ENCODE results near the gene SYCE3. TPM values are rescaled to one million over a fixed set of nuclear protein-coding genes. Genes with fewer than 3 reads are reported as not detected.
"Not testable (repeated sequence)": the region's sequence is repeated elsewhere in the genome, so short reads cannot be mapped to it uniquely, and the experiment has no call there.

SYCE3 gene
- total RNA-seq, 2 experiments from 2014 or later = 0.87 to 1.0 TPM

DNA sequence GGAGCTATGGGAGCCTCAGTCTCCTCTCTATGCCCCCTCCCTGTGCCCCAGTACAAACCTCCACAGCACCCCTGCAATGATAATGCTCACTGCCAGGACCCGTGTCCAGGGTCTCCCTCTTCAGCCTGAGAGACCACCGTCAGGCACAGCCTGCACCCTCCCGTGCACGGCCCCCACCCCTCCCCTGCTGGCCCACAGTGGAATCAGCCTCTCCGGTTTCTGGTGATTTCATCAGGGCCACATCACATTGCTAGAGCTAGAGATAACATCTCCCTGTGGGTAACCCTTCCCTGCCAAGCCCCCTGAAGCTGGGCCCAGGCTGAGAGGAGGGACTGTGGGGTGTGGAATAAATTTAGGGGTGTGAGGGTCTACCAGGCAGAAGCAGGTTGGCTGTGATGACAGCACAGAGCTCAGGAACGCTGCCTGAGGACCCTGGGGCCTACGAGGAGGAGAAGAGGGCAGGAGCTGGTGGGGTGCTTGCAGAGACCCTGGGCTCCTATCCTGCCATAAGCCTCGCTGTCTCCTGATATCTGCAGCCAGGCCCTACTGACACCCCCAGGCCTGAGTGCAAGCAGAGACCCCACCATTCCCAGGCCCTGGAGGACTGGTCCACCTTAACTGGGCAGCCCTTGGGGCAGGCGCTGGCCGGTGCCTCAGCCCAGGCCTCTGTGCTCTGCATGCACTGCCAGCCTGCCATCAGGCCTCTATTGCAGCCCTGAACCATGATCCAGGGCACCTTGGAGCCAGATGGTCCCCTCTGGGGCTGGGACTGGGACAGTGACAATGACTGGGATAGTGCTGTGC lies 17.0 kb downstream of the SYCE3 start, which contains the start of gene KLHDC7B:
Gene KLHDC7B (plus strand): TSS at position 378 of the 804 bp plus-strand sequence. CDS start 345 bp downstream, at position 723.
- peak within 1 kb of the TSS; percentile 46 for H3K4me3 Mint-ChIP-seq

GRCh38 chr22:50544746-50545253 lies 17.9 kb downstream of the SYCE3 start:
- Mint-ChIP-seq H3K27me3 (no peaks in the 10 kb centered on the region), H3K9me3 (peaks cover 2% of the 10 kb centered on the region), H3K4me3 (peak overlapping the region; percentile 59), H3K4me1 (ENCODE audit: low read depth) (peaks cover 53% of the 10 kb centered on the region), H3K27ac (peak overlapping the region; percentile 76), H3K36me3 (peaks cover 4% of the 10 kb centered on the region)
- DNase-seq = peak; percentile 56
- intact Hi-C loops (cut with micrococcal nuclease) = loop anchor here (1.0 to 2.0 kb wide), 2 partner anchors 14 to 18 kb away; partner anchors contain the start of genes SYCE3 and TYMP
- ChIA-PET CTCF (interaction anchor here (0.8 to 4.9 kb wide), 8 partner anchors 9 to 147 kb away, joined by 3 to 46 read pairs (median 6); partner anchors contain the start of genes SCO2, SYCE3 and TYMP), POLR2A (interaction anchor here (0.8 to 7.5 kb wide), 4 partner anchors 12 to 72 kb away, joined by 3 to 71 read pairs (median 6); partner anchors contain the start of genes SCO2 and TYMP)

More for the DNA sequence above, 17.0 kb downstream of the SYCE3 start, which contains the start of gene KLHDC7B:
- ChIA-PET CTCF (interaction anchor here (0.8 to 4.9 kb wide), 7 partner anchors 10 to 75 kb away, joined by 3 to 46 read pairs (median 7); partner anchors contain the start of genes SCO2, SYCE3 and TYMP), POLR2A (interaction anchor here (2.2 to 7.5 kb wide), 2 partner anchors 13 to 19 kb away, joined by 9 to 71 read pairs; partner anchors contain the start of genes SCO2 and TYMP)
- DNase-seq = peak; percentile 66
- H3K9me3 Mint-ChIP-seq = peaks cover 2% of the 10 kb centered on the region
- intact Hi-C loops (cut with micrococcal nuclease) = loop anchor here (2.0 kb wide), 1 partner anchor 15 kb away; the partner anchor contains the start of gene TYMP
- peak within 1 kb of the TSS; percentile 76 for H3K27ac Mint-ChIP-seq
- no peaks in the 10 kb centered on the region for H3K27me3 Mint-ChIP-seq
- H3K4me1 Mint-ChIP-seq (ENCODE audit: low read depth) = peaks cover 55% of the 10 kb centered on the region
- peaks cover 6% of the 10 kb centered on the region for H3K36me3 Mint-ChIP-seq

- H3K4me3 Mint-ChIP-seq = peak overlapping the region; percentile 59
- H3K27ac Mint-ChIP-seq = peak overlapping the region; percentile 76
- no peaks in the 10 kb centered on the region for H3K27me3 Mint-ChIP-seq
- POLR2A ChIA-PET = interaction anchor here (0.8 to 7.5 kb wide), 4 partner anchors 12 to 71 kb away, joined by 3 to 71 read pairs (median 6); partner anchors contain the start of genes SCO2 and TYMP
- CTCF ChIA-PET = interaction anchor here (0.9 to 4.9 kb wide), 7 partner anchors 8 to 148 kb away, joined by 3 to 46 read pairs (median 5); partner anchors contain the start of gene SYCE3
- H3K36me3 Mint-ChIP-seq = peaks cover 4% of the 10 kb centered on the region
- DNase-seq = peak; percentile 92
- peaks cover 2% of the 10 kb centered on the region for H3K9me3 Mint-ChIP-seq
- intact Hi-C loops (cut with micrococcal nuclease) = loop anchor here (1.0 to 2.0 kb wide), 2 partner anchors 13 to 18 kb away; partner anchors contain the start of genes SYCE3 and TYMP
- peaks cover 57% of the 10 kb centered on the region for H3K4me1 Mint-ChIP-seq (ENCODE audit: low read depth)
Measured at GRCh38 chr22:50544078-50544745, 18.5 kb downstream of the SYCE3 start.

DNA sequence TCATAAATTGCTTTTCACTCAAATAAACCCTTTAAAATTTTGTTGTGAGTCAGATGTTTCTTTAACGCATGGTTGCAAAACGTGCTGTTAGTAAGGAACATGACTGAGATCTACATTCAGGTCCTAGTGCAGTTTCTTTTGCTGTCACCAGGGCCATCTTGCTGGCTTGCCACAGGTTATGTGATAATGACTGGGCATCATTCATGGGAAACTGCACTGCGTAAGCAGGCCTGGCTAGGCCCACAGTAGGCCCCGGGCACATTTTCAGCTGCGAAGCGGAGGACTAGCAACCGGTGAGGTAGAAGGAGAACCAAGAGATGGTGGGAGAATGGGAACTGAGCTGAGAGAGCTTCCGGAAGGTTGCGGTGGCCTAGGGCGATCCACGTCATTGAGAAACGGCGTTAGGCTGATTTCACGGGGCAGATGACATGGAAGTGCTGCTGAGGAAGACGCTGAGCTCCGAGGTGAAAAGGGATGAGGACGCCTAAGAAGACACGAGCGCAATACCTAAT lies 20.2 kb downstream of the SYCE3 start:
- DNase-seq = peak; percentile 79
- ChIA-PET POLR2A (interaction anchor here (4.8 to 9.9 kb wide), 2 partner anchors 11 to 15 kb away, joined by 29 to 139 read pairs; partner anchors contain the start of genes SCO2 and TYMP), CTCF (interaction anchor here (1.2 to 7.5 kb wide), 3 partner anchors 16 to 78 kb away, joined by 4 to 88 read pairs (median 4); partner anchors contain the start of genes SCO2 and SYCE3)
- H3K9me3 Mint-ChIP-seq = peaks cover 2% of the 10 kb centered on the region
- H3K4me1 Mint-ChIP-seq (ENCODE audit: low read depth) = peaks cover 68% of the 10 kb centered on the region
- peaks cover 4% of the 10 kb centered on the region for H3K36me3 Mint-ChIP-seq
- peak overlapping the region; percentile 95 for H3K27ac Mint-ChIP-seq
- intact Hi-C loops (cut with micrococcal nuclease) = no loop called here
- peak overlapping the region; percentile 27 for H3K4me3 Mint-ChIP-seq
- no peaks in the 10 kb centered on the region for H3K27me3 Mint-ChIP-seq

DNA sequence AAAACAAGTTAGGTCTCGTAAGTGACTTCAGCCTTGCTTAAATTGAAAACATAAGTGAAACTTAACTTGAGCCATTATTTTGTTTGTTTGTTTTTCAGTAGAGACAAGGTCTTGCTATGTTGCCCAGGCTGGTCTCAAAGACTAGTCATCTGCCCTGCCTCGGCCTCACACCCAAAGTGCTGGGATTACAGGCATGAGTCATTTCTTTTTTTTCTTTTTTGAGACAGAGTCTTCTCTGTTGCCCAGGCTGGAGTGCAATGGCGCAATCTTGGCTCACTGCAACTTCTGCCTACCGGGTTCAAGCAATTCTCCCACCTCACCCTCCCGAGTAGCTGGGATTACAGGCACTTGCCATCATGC lies 21.1 kb downstream of the SYCE3 start:
- H3K36me3 Mint-ChIP-seq; H3K9me3 Mint-ChIP-seq; H3K27me3 Mint-ChIP-seq; intact Hi-C loops (cut with micrococcal nuclease): not testable (repeated sequence)
- Mint-ChIP-seq H3K4me3 (peak overlapping the region; percentile 36), H3K4me1 (ENCODE audit: low read depth) (peaks cover 73% of the 10 kb centered on the region), H3K27ac (peak overlapping the region; percentile 95)
- CTCF ChIA-PET = interaction anchor here (1.8 to 7.5 kb wide), 3 partner anchors 15 to 33 kb away, joined by 3 to 88 read pairs (median 23); partner anchors contain the start of genes LMF2, NCAPH2, SCO2 and SYCE3
- POLR2A ChIA-PET = interaction anchor here (4.8 to 9.9 kb wide), 2 partner anchors 10 to 15 kb away, joined by 29 to 139 read pairs; partner anchors contain the start of genes SCO2 and TYMP
- peak; percentile 78 for DNase-seq

DNA sequence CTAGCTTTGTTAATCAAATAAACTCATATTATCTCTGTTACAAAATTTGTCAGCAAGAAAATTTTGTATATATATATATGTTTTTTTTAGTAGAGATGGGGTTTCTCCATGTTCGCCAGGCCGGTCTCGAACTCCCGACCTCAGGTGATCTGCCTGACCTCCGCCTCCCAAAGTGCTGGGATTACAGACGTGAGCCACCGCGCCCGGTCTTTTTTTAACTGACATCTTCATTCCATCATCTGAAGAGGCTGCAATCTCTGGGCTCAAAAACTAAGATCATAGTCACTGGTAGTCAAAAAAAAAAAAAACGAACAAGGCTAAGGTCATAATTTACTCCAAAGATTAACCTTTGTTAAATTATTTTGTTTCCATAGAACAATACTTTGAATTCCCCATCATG lies 22.3 kb downstream of the SYCE3 start:
- peaks cover 71% of the 10 kb centered on the region for H3K4me1 Mint-ChIP-seq (ENCODE audit: low read depth)
- peaks cover 2% of the 10 kb centered on the region for H3K9me3 Mint-ChIP-seq
- DNase-seq = no peak
- ChIA-PET POLR2A (interaction anchor here (0.6 to 9.9 kb wide), 8 partner anchors 8 to 153 kb away, joined by 3 to 139 read pairs (median 18); partner anchors contain the start of genes SCO2, SYCE3 and TYMP), CTCF (interaction anchor here (0.6 to 7.5 kb wide), 7 partner anchors 11 to 297 kb away, joined by 3 to 88 read pairs (median 7); partner anchors contain the start of genes LMF2, NCAPH2, SCO2 and SYCE3)
- H3K4me3 Mint-ChIP-seq = peak overlapping the region; percentile 28
- intact Hi-C loops (cut with micrococcal nuclease) = no loop called here
- peaks cover 4% of the 10 kb centered on the region for H3K36me3 Mint-ChIP-seq
- H3K27me3 Mint-ChIP-seq = no peaks in the 10 kb centered on the region
- peak overlapping the region; percentile 95 for H3K27ac Mint-ChIP-seq

DNA sequence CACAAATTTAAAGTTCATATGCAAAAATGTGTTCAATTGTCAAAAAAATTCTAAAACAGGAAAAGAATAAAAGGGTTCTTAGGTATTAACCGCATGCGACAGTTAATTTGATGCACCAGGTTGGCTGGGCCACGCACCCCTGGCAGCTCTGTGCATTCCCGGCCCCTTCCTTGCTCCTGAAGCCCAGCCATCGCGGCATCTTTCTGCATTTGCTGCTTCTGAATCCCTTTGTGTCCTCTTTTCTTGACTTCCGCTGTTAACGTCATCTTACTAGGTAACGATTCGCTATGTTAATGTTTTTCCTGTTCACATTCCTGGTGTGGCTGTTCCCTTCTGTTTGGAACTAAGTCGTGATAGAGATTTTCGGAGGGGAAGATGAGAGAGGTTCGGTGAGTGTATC lies 25.0 kb downstream of the SYCE3 start:
- H3K4me1 Mint-ChIP-seq (ENCODE audit: low read depth) = peaks cover 81% of the 10 kb centered on the region
- H3K27me3 Mint-ChIP-seq = no peaks in the 10 kb centered on the region
- ChIA-PET POLR2A (interaction anchor here (2.8 to 9.9 kb wide), 3 partner anchors 11 to 83 kb away, joined by 13 to 139 read pairs (median 39); partner anchors contain the start of genes SCO2, SYCE3 and TYMP), CTCF (interaction anchor here (1.5 to 7.5 kb wide), 2 partner anchors 12 to 25 kb away, joined by 4 to 88 read pairs; partner anchors contain the start of genes SCO2 and SYCE3)
- peaks cover 4% of the 10 kb centered on the region for H3K36me3 Mint-ChIP-seq
- DNase-seq = no peak
- H3K27ac Mint-ChIP-seq = peak overlapping the region; percentile 100
- intact Hi-C loops (cut with micrococcal nuclease) = loop anchor here (2.0 to 10.0 kb wide), 3 partner anchors 13 to 603 kb away; partner anchors contain the start of genes CHKB and SCO2
- H3K9me3 Mint-ChIP-seq = peaks cover 2% of the 10 kb centered on the region
- H3K4me3 Mint-ChIP-seq = no peak overlapping the region

- no peak for DNase-seq
- Mint-ChIP-seq H3K27ac (no peak overlapping the region), H3K4me1 (ENCODE audit: low read depth) (peaks cover 69% of the 10 kb centered on the region), H3K4me3 (no peak overlapping the region), H3K27me3 (no peaks in the 10 kb centered on the region), H3K36me3 (peaks cover 3% of the 10 kb centered on the region), H3K9me3 (no peaks in the 10 kb centered on the region)
- ChIA-PET POLR2A (interaction anchor here (1.0 to 9.9 kb wide), 2 partner anchors 9 to 62 kb away, joined by 5 to 139 read pairs; partner anchors contain the start of genes SCO2 and TYMP), CTCF (interaction anchor here (1.0 to 7.5 kb wide), 3 partner anchors 9 to 11 kb away, joined by 3 to 88 read pairs (median 7); partner anchors contain the start of genes KLHDC7B and SCO2)
- intact Hi-C loops (cut with micrococcal nuclease) = loop anchor here (10.0 kb wide), 1 partner anchor 601 kb away; no protein-coding TSS in a partner anchor
Measured at GRCh38 chr22:50536226-50536625, 26.5 kb downstream of the SYCE3 start.

DNA sequence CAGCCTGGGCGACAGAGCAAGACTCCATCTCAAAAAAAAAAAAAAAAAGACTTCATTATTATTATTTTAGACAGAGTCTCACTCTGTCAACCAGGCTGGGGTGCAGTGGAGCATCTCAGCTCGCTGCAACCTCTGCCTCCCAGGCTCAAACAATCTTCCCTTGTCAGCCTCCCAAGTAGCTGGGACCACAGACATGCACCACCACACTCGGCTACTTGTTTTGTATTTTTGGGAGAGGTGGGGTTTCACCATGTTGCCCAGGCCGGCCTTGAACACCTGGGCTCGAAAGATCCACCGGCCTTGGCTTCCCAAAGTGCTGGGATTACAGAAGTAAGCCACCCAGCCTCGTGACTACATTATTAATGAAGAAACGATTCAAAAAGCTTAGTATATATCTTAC lies 27.6 kb downstream of the SYCE3 start:
- H3K27me3 Mint-ChIP-seq = no peaks in the 10 kb centered on the region
- H3K9me3 Mint-ChIP-seq = no peaks in the 10 kb centered on the region
- DNase-seq = no peak
- ChIA-PET CTCF (interaction anchor here (1.4 to 1.5 kb wide), 2 partner anchors 10 to 86 kb away, joined by 3 to 7 read pairs; partner anchors contain the start of gene KLHDC7B), POLR2A (interaction anchor here (0.6 to 9.9 kb wide), 5 partner anchors 8 to 291 kb away, joined by 3 to 139 read pairs (median 3); partner anchors contain the start of genes LMF2, NCAPH2, SCO2 and SYCE3)
- intact Hi-C loops (cut with micrococcal nuclease) = loop anchor here (10.0 kb wide), 1 partner anchor 600 kb away; no protein-coding TSS in a partner anchor
- peaks cover 5% of the 10 kb centered on the region for H3K36me3 Mint-ChIP-seq
- peak overlapping the region; percentile 42 for H3K27ac Mint-ChIP-seq
- H3K4me1 Mint-ChIP-seq (ENCODE audit: low read depth) = peaks cover 60% of the 10 kb centered on the region
- no peak overlapping the region for H3K4me3 Mint-ChIP-seq

Measured in activated CD4-positive, alpha-beta memory T cell treated with anti-CD3 and anti-CD28 coated beads for 36 hours (primary cell).